ENCODE measurements around the gene NRIP3. TPM values are rescaled to one million over a fixed set of nuclear protein-coding genes. Genes with fewer than 3 reads are reported as not detected.
"Not testable (repeated sequence)": the region's sequence is repeated elsewhere in the genome, so short reads cannot be mapped to it uniquely, and the experiment has no call there.

NRIP3 gene
- total RNA-seq, 4 donors from 2014 or later, result 0.80 to 1.7 TPM; not detected in 2

GRCh38 chr11:8983552-8983951, 20.2 kb downstream of the NRIP3 start:
- DNase-seq, result no peak
- no peaks in the 10 kb centered on the region for H3K36me3 ChIP-seq
- H3K4me3 ChIP-seq, result no peak overlapping the region
- H3K27ac ChIP-seq, result no peak overlapping the region
- no peaks in the 10 kb centered on the region for H3K9me3 ChIP-seq
- TF ChIP-seq POLR2A (IDR thresholded peaks at IDR 0.05) (no peak), CTCF (IDR thresholded peaks at IDR 0.05) (no peak)
- no peaks in the 10 kb centered on the region for H3K27me3 ChIP-seq
- no peaks in the 10 kb centered on the region for H3K4me1 ChIP-seq

- TF ChIP-seq CTCF (IDR thresholded peaks at IDR 0.05) (no peak), POLR2A (IDR thresholded peaks at IDR 0.05) (no peak)
- H3K9me3 ChIP-seq, result no peaks in the 10 kb centered on the region
- no peak for DNase-seq
- no peak overlapping the region for H3K4me3 ChIP-seq
- H3K36me3 ChIP-seq, result no peaks in the 10 kb centered on the region
- no peak overlapping the region for H3K27ac ChIP-seq
- no peaks in the 10 kb centered on the region for H3K4me1 ChIP-seq
- no peaks in the 10 kb centered on the region for H3K27me3 ChIP-seq
These were observed 23.3 kb downstream of the NRIP3 start for GRCh38 chr11:8980485-8980884.

- not testable (repeated sequence) for H3K36me3 ChIP-seq, H3K4me3 ChIP-seq, DNase-seq, H3K27me3 ChIP-seq, H3K4me1 ChIP-seq, H3K27ac ChIP-seq, H3K9me3 ChIP-seq
These were observed 24.4 kb downstream of the NRIP3 start for GRCh38 chr11:8979365-8979764.

- DNase-seq, result no peak
- no peaks in the 10 kb centered on the region for H3K36me3 ChIP-seq
- H3K9me3 ChIP-seq, result no peaks in the 10 kb centered on the region
- no peaks in the 10 kb centered on the region for H3K27me3 ChIP-seq
- TF ChIP-seq CTCF (IDR thresholded peaks at IDR 0.05) (no peak), POLR2A (IDR thresholded peaks at IDR 0.05) (no peak)
- H3K4me3 ChIP-seq, result no peak overlapping the region
- no peak overlapping the region for H3K27ac ChIP-seq
- H3K4me1 ChIP-seq, result no peaks in the 10 kb centered on the region
These were observed 30.7 kb downstream of the NRIP3 start for GRCh38 chr11:8973121-8973520.

- no peak for DNase-seq
- TF ChIP-seq POLR2A (IDR thresholded peaks at IDR 0.05) (no peak), CTCF (IDR thresholded peaks at IDR 0.05) (no peak)
- H3K4me3 ChIP-seq, result no peak overlapping the region
- no peaks in the 10 kb centered on the region for H3K27me3 ChIP-seq
- H3K36me3 ChIP-seq, result no peaks in the 10 kb centered on the region
- no peaks in the 10 kb centered on the region for H3K4me1 ChIP-seq
- H3K9me3 ChIP-seq, result no peaks in the 10 kb centered on the region
- H3K27ac ChIP-seq, result no peak overlapping the region
These were observed 31.9 kb downstream of the NRIP3 start for GRCh38 chr11:8971924-8972316.

GRCh38 chr11:8971196-8971923, 32.4 kb downstream of the NRIP3 start:
- Histone ChIP-seq H3K27ac (no peak overlapping the region), H3K4me1 (no peaks in the 10 kb centered on the region), H3K9me3 (no peaks in the 10 kb centered on the region), H3K27me3 (no peaks in the 10 kb centered on the region), H3K4me3 (no peak overlapping the region), H3K36me3 (no peaks in the 10 kb centered on the region)
- DNase-seq, result no peak
- no peak for TF ChIP-seq POLR2A (IDR thresholded peaks at IDR 0.05)
- no peak for TF ChIP-seq CTCF (IDR thresholded peaks at IDR 0.05)

Data from Peyer's patch (tissue), 4 donors.